Measurements from ENCODE around the gene ISG20.

DNA sequence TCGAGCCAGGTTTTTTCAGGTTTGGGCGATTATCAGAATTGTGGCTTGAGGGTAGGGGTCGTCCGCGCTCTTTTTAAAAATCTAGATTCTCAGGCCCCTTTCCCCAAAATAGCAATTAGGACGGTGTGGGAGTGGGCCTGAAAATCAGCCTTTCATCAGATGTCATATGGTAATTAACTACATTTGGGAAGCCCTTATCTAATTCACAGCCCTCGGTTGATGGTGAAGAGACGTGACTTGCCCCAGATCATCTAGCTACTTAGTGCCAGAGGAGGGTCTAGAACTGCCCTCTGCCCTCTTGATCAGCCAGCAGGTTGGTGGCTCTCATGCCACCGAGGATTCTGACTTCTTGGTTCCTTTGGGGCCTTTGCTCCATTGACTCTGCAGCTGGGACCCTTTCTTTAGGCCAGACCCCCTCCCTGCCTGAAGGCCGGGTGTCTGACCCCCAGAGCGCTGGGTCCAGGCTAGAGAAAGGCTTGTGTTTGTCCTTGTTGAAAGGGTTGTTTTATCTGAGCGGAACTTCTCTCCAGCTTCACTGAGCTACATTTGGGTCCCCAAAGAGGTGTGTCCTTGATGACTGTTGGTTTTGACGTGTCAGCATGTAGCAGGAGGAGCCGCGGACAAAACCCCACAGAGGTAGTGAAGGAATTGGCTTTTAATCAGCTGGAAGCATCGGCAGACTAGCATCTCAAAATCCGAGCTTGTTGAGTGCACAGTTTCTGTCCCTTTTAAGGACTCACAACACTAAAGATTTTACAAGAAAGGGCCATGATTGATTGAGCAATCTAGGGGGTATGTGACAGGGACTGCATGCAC lies 16.8 kb upstream of the ISG20 start:
- no peak for TF ChIP-seq POLR2AphosphoS5 (IDR thresholded peaks at IDR 0.05; ENCODE audit: low read depth, low read length)
- TF ChIP-seq, protein P1, sequence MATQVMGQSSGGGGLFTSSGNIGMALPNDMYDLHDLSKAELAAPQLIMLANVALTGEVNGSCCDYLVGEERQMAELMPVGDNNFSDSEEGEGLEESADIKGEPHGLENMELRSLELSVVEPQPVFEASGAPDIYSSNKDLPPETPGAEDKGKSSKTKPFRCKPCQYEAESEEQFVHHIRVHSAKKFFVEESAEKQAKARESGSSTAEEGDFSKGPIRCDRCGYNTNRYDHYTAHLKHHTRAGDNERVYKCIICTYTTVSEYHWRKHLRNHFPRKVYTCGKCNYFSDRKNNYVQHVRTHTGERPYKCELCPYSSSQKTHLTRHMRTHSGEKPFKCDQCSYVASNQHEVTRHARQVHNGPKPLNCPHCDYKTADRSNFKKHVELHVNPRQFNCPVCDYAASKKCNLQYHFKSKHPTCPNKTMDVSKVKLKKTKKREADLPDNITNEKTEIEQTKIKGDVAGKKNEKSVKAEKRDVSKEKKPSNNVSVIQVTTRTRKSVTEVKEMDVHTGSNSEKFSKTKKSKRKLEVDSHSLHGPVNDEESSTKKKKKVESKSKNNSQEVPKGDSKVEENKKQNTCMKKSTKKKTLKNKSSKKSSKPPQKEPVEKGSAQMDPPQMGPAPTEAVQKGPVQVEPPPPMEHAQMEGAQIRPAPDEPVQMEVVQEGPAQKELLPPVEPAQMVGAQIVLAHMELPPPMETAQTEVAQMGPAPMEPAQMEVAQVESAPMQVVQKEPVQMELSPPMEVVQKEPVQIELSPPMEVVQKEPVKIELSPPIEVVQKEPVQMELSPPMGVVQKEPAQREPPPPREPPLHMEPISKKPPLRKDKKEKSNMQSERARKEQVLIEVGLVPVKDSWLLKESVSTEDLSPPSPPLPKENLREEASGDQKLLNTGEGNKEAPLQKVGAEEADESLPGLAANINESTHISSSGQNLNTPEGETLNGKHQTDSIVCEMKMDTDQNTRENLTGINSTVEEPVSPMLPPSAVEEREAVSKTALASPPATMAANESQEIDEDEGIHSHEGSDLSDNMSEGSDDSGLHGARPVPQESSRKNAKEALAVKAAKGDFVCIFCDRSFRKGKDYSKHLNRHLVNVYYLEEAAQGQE (IDR thresholded peaks at IDR 0.05; ENCODE audit: insufficient read depth in 1 of 2, low read depth in 2 of 2, low read length in 1 of 2) = no peak
